HL-60/S4 treated with retinoic acid at 250 ng/mL for 4 days and 3 days (cell line): ENCODE results near the gene CCBE1.
"Not testable (repeated sequence)": the region's sequence is repeated elsewhere in the genome, so short reads cannot be mapped to it uniquely, and the experiment has no call there.

ENCODE experiments used
- in situ Hi-C: fragments of 300-500 bp; cut with MboI; formaldehyde crosslinking; loops from 2 replicates; pipeline ENCODE4 v1.7.0; 2022; ENCODE audit warnings: low sequenced_read_pairs

The CCBE1 gene

GRCh38 chr18:59550174-59550516, 147.1 kb downstream of the CCBE1 start:
- in situ Hi-C loops = no loop called here

GRCh38 chr18:59549503-59550173, 147.6 kb downstream of the CCBE1 start:
- in situ Hi-C loops = no loop called here

GRCh38 chr18:59547581-59548182, 149.5 kb downstream of the CCBE1 start:
- in situ Hi-C loops = no loop called here

DNA sequence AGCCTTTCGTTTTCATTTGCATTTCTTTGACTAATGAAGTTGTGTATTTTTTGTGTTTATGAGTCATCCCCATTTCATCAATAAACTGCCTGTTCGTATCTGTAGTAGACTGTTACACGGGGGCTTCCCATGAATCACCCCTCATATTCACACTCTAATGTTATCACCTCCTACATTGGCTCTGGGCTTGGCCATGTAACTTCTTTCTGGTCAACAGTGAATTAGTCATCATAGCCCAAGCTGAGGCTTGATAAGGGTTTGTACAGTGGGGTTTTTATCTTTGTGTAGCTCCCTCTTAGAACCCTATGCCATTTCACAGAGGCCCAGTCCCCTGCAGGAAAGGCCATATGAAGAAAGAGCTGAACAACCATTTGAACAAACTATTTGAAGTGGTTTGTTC, 151.0 kb downstream of the CCBE1 start:
- in situ Hi-C loops = no loop called here

GRCh38 chr18:59540780-59541179, 156.4 kb downstream of the CCBE1 start:
- in situ Hi-C loops = no loop called here

DNA sequence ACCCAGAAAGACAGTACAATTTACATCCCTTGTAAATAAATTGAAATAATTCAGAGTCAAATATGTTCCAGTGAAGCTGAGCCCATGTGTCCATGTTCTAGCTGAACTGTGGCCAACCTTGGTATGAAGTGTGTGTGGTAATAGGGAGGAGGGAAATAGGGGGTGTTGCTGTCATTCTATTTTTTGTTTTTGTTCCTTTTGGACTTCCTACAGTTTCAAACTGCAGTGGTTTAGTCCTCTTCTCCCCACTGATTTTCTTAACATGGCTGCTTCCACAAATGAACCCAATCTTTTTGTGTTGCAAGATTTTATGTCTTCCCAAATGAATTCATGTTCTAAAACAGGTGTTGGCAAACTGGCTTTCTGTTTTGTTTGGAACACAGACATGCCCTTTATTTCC, 156.9 kb downstream of the CCBE1 start:
- in situ Hi-C loops = no loop called here

GRCh38 chr18:59539108-59539507, 158.1 kb downstream of the CCBE1 start:
- in situ Hi-C loops = no loop called here

DNA sequence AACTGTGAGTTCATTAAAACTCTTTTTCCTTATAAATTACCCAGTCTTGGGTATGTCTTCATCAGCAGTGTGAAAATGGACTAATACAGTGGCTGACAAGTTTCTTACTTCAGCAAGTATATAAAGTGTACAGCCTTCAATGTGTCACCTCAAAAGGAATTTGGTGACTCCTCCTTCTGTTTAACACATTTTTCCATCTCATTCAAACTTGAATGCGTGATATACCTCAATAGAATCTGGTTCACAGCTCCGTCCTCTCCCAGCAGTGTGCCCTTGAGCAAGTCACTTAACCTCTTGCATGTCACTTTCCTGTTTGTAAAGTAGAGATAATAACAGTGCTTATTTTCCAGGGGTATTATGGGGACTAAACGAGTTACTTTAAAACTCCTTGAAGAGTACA, 159.6 kb downstream of the CCBE1 start:
- in situ Hi-C loops = no loop called here

DNA sequence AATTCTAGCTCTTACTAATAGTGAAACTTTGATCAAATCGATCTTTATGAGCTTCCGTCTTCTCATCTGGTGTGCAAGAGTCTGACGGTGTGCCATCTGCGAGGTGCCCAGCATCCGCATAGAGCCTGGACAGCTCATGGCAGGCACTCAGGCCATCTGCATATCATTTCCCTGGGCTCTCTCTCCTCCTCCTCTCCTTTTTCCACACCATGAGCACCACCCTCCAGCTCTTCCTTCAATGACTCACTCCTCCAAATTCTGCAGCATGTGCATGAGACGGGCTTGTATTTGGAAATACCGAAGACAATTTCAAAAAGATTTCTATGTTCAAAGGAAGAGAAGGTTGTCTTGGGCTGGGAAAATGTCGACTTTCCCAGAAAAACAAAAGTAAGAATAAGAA, 161.1 kb downstream of the CCBE1 start:
- in situ Hi-C loops = no loop called here

GRCh38 chr18:59535055-59535454, 162.2 kb downstream of the CCBE1 start:
- in situ Hi-C loops = no loop called here

GRCh38 chr18:59528866-59529265, 168.4 kb downstream of the CCBE1 start:
- in situ Hi-C loops = no loop called here

- in situ Hi-C loops = no loop called here
Measured at GRCh38 chr18:59520562-59521355, 176.5 kb downstream of the CCBE1 start.

DNA sequence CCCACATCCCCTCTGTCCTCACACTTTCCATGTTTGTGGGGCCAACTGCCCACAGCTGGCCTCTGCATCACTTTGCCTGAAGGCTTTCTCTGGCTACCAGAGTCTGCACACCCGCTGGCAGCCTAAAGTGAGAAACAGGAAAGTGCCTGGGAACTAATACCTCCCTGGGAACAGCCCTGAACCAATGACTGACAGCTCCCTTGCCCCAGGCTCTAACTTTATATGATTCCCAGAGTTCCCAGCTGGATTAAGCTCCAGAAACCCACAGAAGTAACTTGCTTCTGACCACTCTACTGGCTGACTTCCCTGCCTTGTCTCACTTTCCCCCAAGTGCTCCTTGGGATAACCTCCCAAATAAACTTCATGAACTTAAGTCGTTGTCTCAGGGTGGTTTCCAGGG, 178.5 kb downstream of the CCBE1 start:
- in situ Hi-C loops = no loop called here

- in situ Hi-C loops = no loop called here
Measured at GRCh38 chr18:59517446-59518165, 179.6 kb downstream of the CCBE1 start.

DNA sequence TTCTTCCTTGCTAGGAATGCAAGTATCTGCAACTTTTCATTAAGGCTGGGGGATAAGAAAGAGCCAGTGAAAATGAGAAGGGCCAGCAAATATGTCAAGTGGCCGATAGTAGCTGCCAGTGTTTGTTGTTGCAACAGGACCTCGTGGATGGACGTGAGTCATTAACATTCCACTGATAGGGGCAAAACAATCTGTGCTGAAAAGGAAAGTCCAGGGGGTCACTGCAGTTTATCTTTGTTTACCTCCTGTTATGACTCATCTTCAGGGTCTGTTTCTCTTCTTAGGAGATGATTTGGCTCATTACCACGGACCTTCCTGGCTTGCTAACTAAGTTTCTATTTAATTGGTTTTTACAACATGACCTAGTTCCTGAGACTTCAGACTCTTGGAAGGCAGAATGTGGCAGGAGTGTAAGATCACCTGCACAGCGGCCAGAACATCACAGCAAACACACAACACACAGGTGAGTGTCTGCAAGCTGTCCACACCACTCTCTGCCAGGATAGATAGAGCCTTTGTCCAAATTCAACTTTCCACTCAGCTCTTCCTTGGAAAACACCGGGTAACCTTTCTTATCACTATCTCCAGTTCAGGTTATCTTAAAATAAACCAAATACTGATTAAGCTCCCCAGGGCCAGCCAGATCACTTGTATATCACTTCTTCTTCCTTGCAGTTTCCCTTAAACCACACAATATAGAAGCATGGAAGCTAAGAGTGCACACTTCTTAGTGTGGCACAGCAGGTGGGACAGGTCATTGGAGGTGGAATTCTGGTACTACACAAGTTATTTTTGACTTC, 180.7 kb downstream of the CCBE1 start:
- in situ Hi-C loops = no loop called here

DNA sequence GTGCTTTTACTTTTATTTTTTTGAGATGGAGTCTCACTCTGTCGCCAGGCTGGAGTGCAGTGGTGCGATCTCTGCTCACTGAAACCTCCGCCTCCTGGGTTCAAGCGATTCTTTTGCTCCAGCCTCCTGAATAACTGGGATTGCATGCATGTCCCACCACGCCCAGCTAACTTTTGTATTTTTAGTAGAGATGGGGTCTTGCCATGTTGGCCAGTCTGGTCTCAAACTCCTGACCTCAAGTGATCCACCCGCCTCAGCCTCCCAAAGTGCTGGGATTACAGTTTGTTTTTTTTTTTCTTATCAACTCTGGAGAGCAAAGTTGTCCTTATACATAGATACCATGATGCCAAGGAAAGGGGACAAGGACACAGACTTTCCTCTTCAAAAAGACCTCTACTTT, 181.3 kb downstream of the CCBE1 start:
- in situ Hi-C loops = not testable (repeated sequence)

DNA sequence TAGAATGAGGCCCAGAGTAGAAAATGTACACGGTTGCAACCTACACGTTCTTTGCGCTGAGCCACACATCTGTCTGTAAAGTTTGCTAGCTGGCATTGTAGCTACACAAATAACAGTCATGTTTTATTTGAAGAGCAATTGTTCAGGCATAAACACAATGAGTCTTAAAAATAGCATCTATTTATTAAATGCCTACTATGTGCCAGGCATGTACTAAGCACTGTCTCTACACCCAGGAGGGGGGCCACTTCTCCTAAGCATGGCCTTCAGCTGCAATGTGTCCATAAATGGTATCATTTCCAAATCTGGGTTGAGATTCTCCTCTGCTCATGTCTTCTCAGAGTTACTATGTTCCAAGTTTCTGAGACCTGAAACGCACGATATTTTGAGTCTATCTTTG, 182.1 kb downstream of the CCBE1 start:
- in situ Hi-C loops = no loop called here

DNA sequence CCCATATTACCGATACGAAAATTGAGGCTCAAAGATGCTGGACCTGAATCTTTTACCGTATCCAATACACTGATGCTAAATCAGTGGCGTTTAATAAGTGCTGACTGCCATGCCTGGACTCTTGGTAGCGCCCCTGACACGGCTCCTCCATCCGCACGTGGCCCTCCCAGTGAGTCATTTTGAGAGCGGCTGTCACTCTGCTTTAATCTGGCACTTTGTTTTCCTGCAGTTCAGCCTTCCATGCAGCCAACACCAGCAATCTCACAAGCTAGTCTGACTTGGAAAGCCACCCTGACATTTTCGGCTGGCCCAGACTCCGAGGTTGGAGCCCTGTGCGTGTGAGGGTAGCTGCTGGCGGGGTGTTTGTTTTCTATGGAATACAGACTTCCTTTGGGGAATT, 183.0 kb downstream of the CCBE1 start:
- in situ Hi-C loops = no loop called here

- in situ Hi-C loops = no loop called here
Measured at GRCh38 chr18:59512025-59512755, 185.0 kb downstream of the CCBE1 start.
